HS-27A (cell line): ENCODE data around the gene GNB2.
"Not testable (repeated sequence)": the region's sequence is repeated elsewhere in the genome, so short reads cannot be mapped to it uniquely, and the experiment has no call there.

Experiments used
- DNase-seq: peaks from one replicate; pipeline ENCODE4 v3.0.0-alpha.2; 2012; ENCODE audit warnings: low read depth, missing footprints

Gene GNB2

DNA sequence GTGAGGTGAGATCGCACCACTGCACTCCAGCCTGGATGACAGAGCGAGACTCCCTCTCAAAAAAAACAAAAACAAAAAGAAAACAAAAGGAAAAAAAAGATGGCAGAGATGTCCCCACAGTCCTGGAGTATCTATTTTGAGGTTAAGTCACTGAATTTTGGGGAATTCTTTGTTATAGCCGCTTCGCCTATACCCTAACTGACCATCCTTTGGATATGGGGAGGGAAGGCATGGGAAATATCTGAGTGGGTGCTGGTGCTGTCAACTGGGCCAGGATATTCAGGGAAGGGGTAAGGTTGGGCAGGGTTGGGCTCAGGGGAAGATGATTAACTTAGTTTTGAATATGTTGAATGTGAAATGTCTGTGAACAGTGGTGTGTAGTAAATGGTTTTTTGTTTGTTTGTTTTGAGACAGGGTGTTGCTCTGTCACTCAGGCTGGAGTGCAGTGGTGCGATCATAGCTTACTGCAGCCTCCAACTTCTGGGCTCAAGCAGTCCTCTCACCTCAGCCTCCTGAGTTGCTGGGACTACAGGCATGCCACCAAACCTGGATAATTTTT, 8.3 kb upstream of the GNB2 start:
- DNase-seq = no peak

DNA sequence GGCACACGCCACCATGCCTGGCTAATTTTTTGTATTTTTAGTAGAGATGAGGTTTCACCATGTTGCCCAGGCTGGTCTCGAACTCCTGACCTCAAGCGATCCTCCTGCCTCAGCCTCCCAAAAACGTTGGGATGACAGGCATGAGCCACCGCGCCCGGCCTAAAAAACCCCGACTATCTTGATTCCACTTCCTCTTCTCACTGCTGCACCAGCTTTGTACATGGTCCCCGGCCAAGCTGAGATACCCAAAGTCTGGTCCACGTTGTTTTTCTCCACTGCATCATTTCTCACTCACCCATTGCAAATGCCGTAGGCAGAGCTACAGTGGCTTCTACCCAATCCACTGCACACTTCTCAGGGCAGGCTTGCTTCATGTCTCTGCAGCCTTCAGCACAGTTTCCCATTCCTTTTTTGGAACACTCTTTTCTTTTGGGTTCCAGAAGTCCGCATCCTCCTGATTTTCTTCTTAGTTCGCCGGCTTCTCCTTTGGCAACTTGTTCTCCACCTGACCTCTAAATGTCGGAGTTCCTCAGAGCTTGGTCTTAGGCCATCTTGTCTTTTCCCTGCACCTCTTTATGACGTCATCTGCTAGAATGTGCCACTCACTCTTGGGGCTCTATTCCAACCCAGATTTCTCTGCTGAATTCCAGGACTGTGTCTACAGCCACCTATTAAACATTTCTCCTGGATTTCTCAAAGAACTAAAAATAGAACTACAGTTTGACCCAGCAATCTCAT, 6.0 kb upstream of the GNB2 start:
- DNase-seq = no peak

DNA sequence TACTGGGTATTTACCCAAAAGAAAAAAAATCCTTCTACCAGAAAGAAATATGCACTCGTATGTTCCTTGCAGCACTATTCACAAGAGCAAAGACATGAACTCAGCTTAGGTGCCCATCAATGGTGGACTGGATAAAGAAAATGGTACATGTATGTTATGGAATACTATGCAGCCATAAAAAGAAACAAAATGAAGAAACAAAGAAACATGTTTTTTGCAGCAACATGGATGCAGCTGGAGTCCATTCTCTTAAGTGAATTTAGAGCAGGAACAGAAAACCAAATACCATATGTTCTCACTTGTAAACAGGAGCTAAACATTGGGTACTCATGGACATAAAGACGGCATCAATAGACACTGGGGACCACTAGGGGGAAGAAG, 5.5 kb upstream of the GNB2 start:
- DNase-seq = no peak

DNA sequence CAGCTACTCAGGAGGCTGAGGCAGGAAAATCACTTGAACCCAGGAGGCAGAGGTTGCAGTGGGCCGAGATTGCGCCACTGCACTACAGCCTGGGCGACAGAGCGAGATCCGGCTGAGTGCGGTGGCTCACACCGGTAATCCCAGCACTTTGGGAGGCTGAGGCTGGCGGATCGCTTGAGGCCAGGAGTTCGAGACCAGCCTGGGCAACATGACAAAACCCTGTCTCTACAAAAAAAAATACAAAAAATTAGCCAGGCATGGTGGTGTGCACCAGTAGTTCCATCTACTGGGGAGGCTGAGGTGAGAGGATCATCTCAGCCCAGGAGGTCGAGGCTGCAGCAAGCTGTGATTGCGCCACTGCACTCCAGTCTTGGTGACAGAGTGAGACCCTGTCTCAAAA, 4.4 kb upstream of the GNB2 start:
- not testable (repeated sequence) for DNase-seq

DNA sequence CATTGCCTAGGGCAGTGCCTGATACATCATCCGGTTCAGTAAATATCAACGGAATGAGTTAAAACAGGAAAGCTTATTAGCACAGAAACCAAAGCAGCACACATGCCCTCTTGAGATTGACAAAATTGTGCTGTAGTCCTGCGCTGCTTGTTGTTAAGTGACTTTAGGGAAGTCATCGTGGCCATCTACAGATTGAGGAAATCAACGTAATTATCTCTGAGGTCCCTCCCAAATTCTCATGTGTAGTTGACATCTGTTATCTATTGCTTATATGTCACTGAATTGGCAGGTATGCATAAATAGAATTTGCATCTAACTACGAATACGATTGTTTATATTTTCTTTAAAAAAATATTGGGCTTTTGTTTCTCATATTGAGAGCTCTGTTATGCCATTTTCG, 3.5 kb upstream of the GNB2 start:
- DNase-seq = no peak

DNA sequence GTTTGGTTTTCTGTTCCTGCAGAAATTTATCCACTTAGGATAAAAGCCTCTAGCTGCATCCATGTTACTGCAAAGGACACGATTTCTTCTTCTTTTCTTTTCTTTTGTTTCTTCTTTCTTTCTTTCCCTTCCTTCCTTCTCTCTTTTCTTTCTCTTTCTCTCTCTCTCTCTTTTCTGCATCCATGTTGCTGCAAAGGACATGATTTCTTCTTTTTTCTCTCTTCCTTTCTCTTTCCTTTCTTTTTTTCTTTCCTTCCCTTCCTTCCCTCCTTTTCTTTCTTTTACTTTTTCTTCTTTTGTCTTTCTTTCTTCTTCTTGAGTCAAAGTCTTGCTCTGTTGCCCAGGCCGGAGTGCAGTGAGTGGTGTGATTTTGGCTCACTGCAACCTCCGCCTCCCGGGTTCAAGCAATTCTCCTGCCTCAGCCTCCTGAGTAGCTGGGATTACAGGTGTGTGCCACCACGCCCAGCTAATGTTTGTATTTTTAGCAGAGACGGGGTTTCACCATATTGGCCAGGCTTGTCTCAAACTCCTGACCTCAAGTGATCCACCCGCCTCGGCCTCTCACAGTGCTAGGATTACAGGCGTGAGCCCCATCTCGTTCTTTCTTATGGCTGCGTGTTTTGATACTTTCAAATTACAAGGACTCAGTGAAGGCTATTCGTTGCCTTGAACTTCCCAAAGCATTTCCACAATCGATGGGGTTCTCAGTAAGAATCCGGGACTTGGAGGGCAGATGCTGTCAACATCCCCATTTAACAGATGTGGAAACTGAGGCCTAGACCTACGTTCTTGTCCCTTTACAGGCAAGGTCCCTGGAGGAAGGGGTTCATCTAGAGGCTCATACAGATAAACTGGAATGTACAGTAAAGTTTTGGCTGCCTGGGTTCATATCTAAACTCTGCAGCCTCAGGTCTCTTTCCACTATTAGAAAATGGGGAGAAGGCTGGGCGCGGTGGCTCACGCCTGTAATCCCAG, 1.9 kb upstream of the GNB2 start:
- no peak for DNase-seq

DNA sequence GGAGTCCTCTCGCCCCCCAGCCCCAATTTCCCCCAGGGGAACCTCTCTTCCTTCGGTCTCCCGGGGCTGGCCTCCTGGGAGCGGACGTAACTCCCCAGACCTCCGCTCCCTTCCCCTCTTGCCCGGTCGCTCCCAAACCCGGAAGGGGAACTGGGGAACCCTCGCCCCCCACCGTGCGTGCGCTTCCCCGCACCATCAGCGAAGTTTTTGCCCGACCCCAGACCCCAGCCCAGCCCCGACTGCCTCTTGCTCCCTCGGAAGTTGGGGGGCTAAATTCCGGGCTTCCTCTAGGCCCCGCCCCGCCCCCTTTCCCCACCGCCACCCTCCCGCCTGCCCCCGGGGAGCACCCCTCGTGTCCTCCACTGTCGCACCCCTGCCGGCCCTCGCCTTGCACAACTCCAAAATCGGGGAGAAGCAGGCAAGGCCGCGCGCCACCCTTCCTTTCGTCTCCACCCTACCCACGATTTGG, 436 bp downstream of the GNB2 start:
- DNase-seq = no peak

DNA sequence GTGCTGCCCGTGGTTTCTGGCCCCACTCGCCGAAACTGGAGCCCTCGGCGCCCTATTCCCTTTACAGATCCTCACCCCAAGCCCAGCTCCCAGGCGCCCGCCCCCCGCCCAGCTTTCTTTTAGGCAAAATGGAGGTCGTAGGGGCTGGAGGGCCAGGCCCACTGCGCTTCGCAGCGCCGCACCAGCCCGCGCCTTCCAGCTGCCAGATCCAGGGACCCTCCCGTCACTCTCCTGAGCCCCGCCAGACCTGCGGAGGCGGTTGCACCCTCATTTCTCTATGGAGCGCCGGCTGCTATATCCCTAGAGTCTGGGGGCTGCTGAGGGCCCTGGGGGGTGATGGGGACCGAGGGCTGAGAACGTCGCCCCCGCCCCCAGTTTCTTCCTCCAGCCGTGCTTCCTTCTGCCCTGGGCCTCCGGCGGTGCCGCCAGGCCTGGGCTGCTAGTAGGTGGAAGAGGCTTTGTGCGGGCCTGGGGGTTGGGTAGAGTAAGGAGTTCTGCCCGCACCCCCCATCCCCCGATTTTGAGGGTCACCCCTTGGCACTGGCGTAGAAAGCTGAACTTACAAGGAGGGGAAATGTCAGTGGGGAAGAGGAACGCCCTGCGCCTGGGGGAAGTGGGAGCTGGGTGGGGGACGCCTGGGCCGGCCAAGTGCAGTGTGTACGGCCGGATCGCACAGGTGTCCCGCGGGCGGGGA, 1.0 kb downstream of the GNB2 start:
- DNase-seq = no peak

DNA sequence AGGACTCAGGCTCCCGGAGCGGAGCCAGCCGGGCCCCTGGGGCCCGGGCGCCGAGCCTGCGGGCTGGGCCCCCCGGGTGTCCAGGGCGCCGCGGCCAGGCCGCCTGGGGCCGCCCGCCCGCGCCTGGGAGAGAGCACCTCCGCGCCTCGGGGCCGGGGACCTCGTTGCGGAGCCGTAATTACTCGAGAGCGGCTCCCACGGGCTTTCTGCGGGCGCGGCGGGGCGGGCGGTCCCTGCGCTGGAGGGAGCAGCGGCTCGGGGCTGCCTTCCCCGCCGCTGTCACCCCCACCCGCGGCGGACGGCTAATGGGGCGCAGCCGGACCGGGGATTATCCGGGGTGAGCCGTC, 1.5 kb downstream of the GNB2 start:
- no peak for DNase-seq

DNA sequence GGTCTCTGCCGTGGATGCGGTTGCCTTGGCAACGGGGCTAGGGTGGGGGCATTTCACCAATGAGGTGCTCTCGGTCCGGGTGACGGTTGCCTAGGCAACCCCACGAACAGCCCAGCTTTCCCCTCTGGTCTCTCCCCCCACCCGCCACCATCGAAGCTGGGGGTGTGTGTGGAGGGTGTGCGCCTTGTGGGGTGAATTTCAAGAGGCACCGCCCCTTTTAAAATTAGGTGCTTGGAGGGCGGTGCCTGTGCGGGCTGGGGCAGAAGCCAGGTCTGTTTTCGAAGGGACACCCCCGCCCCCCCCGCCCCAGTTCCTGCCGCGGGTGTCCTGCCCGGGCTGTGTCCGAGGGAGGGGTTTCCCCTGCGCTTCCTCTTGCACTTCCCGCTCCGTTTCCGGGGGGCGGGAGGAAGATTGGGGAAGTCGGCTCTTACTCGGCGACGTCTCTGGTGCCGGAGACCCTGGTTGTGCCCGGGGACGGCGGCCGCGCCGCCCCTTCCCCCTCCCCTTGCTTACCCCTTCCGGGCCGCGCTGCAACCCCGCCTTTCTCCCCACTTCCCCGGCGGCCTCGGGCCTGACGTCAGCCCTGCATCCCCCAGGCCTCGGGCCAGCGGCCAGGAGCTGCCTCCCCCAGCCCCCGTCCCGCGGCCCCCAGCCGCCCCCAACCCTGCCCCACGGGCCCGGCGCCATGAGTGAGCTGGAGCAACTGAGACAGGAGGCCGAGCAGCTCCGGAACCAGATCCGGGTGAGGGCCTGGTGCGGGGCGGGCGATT, 2.2 kb downstream of the GNB2 start:
- DNase-seq = no peak

DNA sequence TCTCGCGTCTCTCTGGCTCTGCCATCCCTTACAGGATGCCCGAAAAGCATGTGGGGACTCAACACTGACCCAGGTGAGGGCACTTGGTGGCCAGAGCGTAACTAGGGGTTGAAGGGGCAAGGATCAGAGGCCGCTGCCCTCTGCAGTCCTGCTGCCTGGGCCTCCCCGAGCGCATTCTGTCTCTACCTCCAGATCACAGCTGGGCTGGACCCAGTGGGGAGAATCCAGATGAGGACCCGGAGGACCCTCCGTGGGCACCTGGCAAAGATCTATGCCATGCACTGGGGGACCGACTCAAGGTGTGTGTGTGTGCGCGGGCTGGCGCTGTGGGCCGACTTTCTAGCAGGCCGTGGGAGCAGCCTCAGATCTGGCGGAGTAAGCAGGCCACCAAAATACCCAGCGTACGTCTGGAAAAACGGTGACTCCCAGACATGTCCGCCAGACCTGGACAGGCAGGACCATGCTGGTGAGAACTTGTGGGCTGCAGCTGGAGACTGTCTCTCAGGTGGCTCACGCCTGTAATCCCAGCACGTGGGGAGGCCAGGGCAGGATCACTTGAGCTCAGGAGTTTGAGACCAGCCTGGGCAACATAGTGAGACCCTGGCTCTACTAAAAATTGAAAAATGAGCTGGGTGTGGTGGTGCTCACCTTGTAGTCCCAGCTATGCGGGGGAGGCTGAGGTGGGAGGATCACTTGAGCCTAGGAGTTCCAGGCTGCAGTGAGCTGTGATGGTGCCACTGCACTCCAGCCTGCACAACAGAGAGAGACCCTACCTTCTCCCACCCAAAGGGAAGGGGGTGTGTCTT, 3.2 kb downstream of the GNB2 start:
- DNase-seq = no peak

DNA sequence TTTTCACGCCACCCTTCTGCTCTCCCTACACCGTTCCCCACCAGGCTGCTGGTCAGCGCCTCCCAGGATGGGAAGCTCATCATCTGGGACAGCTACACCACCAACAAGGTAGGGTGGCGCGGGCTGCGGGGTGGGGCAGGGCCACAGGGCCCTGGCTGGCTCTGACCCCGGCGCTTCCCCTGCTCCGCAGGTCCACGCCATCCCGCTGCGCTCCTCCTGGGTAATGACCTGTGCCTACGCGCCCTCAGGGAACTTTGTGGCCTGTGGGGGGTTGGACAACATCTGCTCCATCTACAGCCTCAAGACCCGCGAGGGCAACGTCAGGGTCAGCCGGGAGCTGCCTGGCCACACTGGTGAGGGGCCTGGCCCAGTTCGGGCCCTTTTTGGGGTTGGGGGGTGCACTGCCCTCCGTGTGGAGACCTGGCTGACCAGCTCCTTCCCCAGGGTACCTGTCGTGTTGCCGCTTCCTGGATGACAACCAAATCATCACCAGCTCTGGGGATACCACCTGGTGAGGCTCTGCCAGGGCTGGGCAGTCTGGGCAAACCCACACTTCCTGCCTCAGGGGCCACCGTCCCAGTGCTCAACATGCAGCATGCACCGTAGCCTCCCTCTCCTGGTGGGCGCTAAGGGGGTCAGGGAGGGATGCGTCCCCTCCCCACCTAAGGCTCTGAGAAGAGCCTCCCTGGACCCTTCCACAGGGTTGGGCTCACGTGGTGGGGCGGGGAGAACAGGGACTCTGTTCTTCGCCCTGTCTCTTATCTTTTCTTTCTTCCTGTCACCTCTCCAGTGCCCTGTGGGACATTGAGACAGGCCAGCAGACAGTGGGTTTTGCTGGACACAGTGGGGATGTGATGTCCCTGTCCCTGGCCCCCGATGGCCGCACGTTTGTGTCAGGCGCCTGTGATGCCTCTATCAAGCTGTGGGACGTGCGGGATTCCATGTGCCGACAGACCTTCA, 4.0 kb downstream of the GNB2 start:
- no peak for DNase-seq

DNA sequence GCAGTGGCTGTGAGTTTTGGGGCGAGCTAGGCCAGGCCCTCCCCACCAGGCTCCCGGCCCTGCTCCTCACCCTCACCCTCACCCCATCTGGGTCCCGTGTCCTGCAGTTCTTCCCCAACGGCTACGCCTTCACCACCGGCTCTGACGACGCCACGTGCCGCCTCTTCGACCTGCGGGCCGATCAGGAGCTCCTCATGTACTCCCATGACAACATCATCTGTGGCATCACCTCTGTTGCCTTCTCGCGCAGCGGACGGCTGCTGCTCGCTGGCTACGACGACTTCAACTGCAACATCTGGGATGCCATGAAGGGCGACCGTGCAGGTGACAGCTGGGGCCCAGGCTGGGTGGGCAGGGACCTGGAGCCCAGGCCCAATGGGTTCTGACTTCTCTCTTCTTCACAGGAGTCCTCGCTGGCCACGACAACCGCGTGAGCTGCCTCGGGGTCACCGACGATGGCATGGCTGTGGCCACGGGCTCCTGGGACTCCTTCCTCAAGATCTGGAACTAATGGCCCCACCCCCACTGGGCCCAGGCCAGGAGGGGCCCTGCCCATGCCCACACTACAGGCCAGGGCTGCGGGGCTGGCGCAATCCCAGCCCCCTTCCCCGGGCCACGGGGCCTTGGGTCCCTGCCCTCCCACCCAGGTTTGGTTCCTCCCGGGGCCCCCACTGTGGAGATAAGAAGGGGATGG, 4.9 kb downstream of the GNB2 start:
- no peak for DNase-seq

DNA sequence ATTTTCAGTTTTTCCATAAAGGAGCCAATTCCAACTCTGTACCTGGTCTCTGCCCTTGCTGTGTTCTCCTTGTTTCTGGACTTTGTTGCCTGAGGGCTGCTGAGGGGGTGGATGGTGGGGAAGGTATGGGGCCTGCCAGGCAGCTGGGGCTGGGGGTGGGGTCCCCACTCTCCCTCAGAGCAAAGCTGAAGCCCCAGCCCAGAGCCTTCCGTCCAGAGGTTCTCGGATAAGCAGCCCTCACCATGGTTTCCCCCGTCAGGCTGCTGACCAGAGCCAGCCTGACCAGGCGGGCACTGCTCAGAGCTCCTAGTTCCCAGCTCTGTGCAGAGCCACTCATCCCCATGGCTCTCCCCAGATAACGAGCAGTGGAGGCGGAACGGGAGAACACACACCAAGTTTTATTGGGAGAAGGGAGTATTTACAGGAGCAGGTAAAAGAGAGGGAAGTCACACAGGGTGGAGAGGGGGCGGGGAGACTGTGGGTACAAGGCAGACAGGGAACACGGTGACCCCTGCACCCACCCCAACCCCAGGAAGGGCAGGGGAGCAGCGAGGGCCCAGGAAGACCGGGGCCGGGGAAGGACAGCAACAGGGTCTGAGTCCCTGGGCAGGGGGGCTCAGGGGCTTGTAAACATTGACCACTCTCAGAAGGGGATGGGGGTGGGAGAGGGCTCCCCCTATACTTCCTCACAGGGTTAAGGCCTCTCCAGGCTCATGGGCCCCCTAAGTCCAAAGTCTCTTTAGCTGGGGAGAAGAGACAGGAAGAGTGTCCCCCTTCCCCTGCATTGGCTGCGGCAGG, 5.8 kb downstream of the GNB2 start:
- no peak for DNase-seq

DNA sequence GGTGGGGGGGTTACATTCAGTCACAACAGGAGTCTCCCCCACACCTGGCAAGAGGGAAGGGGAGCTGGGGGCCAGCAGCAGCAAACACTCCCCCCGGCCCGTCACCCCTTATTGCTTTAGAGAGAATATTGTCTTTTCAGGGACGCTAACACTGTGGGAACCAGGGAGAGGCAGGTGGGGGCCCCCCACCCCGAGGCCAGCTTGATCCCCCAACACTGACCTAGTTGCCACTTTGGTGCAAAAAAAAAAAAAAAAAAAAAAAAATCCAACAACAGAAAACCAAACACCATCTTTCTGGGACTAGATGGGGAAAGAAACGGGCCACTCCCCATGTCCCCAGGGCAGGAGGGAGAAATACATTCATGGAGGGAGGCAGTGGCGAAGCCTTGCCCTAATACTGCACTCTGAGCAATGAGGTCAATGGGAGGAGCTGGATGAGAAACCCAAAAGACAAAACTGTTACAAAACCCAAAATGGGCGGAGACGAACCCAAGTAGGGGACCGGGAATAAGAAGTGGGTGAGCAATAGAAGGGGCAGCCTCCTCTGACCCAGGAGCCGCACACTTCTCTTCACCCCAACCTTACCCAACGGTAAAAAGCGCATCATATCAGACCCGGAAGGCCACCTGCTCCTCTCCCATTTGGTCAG, 6.5 kb downstream of the GNB2 start:
- DNase-seq = no peak

DNA sequence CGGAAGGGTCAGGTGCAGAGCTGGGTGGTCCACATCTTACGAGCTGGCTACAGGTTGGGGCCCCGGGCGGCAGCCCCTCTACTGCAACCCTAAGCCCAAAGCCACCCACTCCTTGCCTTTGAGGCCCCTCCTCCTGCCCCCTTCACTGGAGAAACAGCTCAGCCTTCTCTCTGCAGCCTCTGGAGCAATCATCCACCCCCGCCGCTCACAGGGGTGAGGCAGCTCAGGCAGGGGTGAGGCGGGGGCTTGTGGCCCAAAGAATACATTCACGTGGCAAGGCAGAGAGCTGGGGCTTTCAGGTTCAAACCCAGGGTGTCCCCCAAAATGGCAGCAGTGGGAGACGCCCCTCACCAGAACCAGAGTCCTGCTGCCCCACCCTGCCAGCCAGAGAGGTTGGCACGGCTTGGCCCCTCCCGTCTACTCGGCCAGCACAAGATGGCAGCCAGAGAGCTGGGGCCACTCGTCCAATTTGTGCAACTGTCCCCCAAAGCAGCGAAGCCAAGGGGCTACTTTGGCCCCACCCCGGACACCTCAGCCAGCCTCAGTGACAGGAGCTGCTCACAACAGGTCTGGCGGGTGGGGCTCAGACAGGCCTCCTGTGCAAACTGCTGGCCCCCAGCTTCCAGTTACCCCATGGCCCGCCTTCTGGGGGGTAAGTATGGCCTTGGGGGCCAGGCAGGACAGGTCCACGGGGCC, 7.2 kb downstream of the GNB2 start:
- no peak for DNase-seq
